GM23338 (cell line): ENCODE data around the gene CBLIF. TPM values are rescaled to one million over a fixed set of nuclear protein-coding genes. Genes with fewer than 3 reads are reported as not detected.

Experiments
- ATAC-seq: fragments of 200-7000 bp; cut with Tn5 transposase; 3 replicates; pipeline ENCODE4 v1.9.1; 2020
- DNase-seq: peaks from one replicate; pipeline ENCODE4 v3.0.0-alpha.2; 2015; ENCODE audit warnings: low spot score
- H2AFZ ChIP-seq: fragments of 200-600 bp; sonication (generic); 2 replicates; pipeline ENCODE4 v1.8.0; 2016; ENCODE audit warnings: antibody characterized with exemption, mild to moderate bottlenecking, moderate library complexity
- H3F3A ChIP-seq: fragments of 200-600 bp; sonication (generic); replicated peaks from 2 replicates; pipeline ENCODE4 v1.8.0; 2017; ENCODE audit warnings: antibody characterized with exemption, mixed run types, low read depth
- H3K27ac ChIP-seq: fragments of 200-600 bp; sonication (generic); 2 replicates; pipeline ENCODE4 v1.6.1; 2016; ENCODE audit warnings: low read depth
- H3K27me3 ChIP-seq: fragments of 200-600 bp; sonication (generic); 2 replicates; pipeline ENCODE4 v1.8.0; 2016; ENCODE audit warnings: mild to moderate bottlenecking, mixed run types, moderate library complexity; ENCODE audit not compliant: insufficient read depth
- H3K36me3 ChIP-seq: fragments of 200-600 bp; sonication (generic); 2 replicates; pipeline ENCODE4 v1.8.0; 2016; ENCODE audit warnings: mild to moderate bottlenecking; ENCODE audit not compliant: insufficient read depth
- H3K4me1 ChIP-seq: fragments of 200-600 bp; sonication (generic); 2 replicates; pipeline ENCODE4 v1.8.0; 2016; ENCODE audit warnings: mild to moderate bottlenecking, moderate library complexity; ENCODE audit not compliant: insufficient read depth
- H3K4me2 ChIP-seq: fragments of 200-600 bp; sonication (generic); 2 replicates; pipeline ENCODE4 v1.7.1; 2017; ENCODE audit warnings: mixed run types
- H3K4me3 ChIP-seq: fragments of 200-600 bp; sonication (generic); 2 replicates; pipeline ENCODE4 v1.6.1; 2016; ENCODE audit warnings: mixed run types
- H3K79me2 ChIP-seq: fragments of 200-600 bp; sonication (generic); replicated peaks from 2 replicates; pipeline ENCODE4 v1.8.0; 2017; ENCODE audit warnings: mild to moderate bottlenecking; ENCODE audit not compliant: insufficient read depth
- H3K9me2 ChIP-seq: fragments of 200-600 bp; sonication (generic); 2 replicates; pipeline ENCODE4 v1.8.0; 2017; ENCODE audit not compliant: insufficient read depth
- H4K20me1 ChIP-seq: fragments of 200-600 bp; sonication (generic); replicated peaks from 2 replicates; pipeline ENCODE4 v1.8.0; 2017; ENCODE audit warnings: mild to moderate bottlenecking; ENCODE audit not compliant: insufficient read depth
- H3K27ac Mint-ChIP-seq: 2 replicates; pipeline ENCODE4 v1.8.0; 2020; ENCODE audit warnings: inconsistent platforms, mild to moderate bottlenecking, moderate library complexity, mixed read lengths
- H3K27me3 Mint-ChIP-seq: 3 replicates; pipeline ENCODE4 v1.8.0; 2022; ENCODE audit warnings: low read depth, mild to moderate bottlenecking, moderate library complexity, mixed read lengths, inconsistent platforms; ENCODE audit not compliant: insufficient read depth, poor library complexity
- H3K36me3 Mint-ChIP-seq: 3 replicates; pipeline ENCODE4 v1.8.0; 2021; ENCODE audit warnings: low read depth, mild to moderate bottlenecking, inconsistent platforms, moderate library complexity, mixed read lengths
- H3K4me1 Mint-ChIP-seq: 3 replicates; pipeline ENCODE4 v1.8.0; 2020; ENCODE audit warnings: mild to moderate bottlenecking, inconsistent platforms, mixed read lengths
- H3K4me3 Mint-ChIP-seq: 3 replicates; pipeline ENCODE4 v1.8.0; 2021; ENCODE audit warnings: moderate library complexity, mild to moderate bottlenecking, inconsistent platforms, mixed read lengths
- H3K9me3 Mint-ChIP-seq: 3 replicates; pipeline ENCODE4 v1.8.0; 2020; ENCODE audit warnings: moderate library complexity, mild to moderate bottlenecking, inconsistent platforms, mixed read lengths
- CREB1 ChIP-seq: fragments of 250-450 bp; sonication (Bioruptor Pico); IDR thresholded peaks from 2 replicates; pipeline ENCODE4 v1.5.0; 2020; ENCODE audit warnings: low read depth, mild to moderate bottlenecking, moderate library complexity
- CTCF ChIP-seq, 2 experiments: fragments of 200-600 bp in 1 of 2; sonication (generic) in 1 of 2; conservative IDR thresholded peaks; 2 replicates each; pipeline versions ENCODE4 v1.5.1 to v1.6.1; 2016 to 2017; ENCODE audit warnings: antibody characterized with exemption in 2 of 2, low read depth in 2 of 2, mild to moderate bottlenecking in 2 of 2, moderate library complexity in 1 of 2
- ETS1 ChIP-seq: IDR thresholded peaks from 2 replicates; pipeline ENCODE4 v1.6.1; 2016; ENCODE audit warnings: antibody characterized with exemption
- EZH2phosphoT487 ChIP-seq: fragments of 200-600 bp; sonication (generic); IDR thresholded peaks from one replicate; pipeline ENCODE4 v1.8.1; 2018; ENCODE audit warnings: antibody characterized with exemption; ENCODE audit not compliant: unreplicated experiment
- JUNB ChIP-seq: IDR thresholded peaks from one replicate; pipeline ENCODE4 v1.6.1; 2016; ENCODE audit warnings: antibody characterized with exemption; ENCODE audit not compliant: unreplicated experiment
- NANOG ChIP-seq: IDR thresholded peaks from 2 replicates; pipeline ENCODE4 v1.6.1; 2016; ENCODE audit warnings: antibody characterized with exemption, borderline replicate concordance
- POLR2AphosphoS5 ChIP-seq: IDR thresholded peaks from 2 replicates; pipeline ENCODE4 v1.6.1; 2016; ENCODE audit warnings: antibody characterized with exemption, low read depth
- REST ChIP-seq: IDR thresholded peaks from one replicate; pipeline ENCODE4 v1.6.1; 2018; ENCODE audit warnings: antibody characterized with exemption; ENCODE audit not compliant: unreplicated experiment
- STAT1 ChIP-seq: IDR thresholded peaks from one replicate; pipeline ENCODE4 v1.6.1; 2016; ENCODE audit warnings: antibody characterized with exemption; ENCODE audit not compliant: unreplicated experiment
- ZNF114 ChIP-seq: fragments of 250-450 bp; sonication (Bioruptor Pico); IDR thresholded peaks from 2 replicates; pipeline ENCODE4 v1.5.0; 2020; ENCODE audit warnings: mild to moderate bottlenecking, moderate library complexity
- ZNF331 ChIP-seq: fragments of 250-450 bp; sonication (Bioruptor Pico); IDR thresholded peaks from 2 replicates; pipeline ENCODE4 v1.5.0; 2020; ENCODE audit warnings: low read depth, mild to moderate bottlenecking, moderate library complexity
- polyA plus RNA-seq: library from polyadenylated mRNA; unstranded; fragments of >200 nt; fragmentation: Nextera tagmentation; extraction: Ambion mirVana; gene quantifications from 2 replicates; pipeline ENCODE4 v1.2.1, GENCODE V29; 2016
- total RNA-seq: library from RNA; depleted of rRNA; stranded (reverse); fragments of >200 nt; shearing (Covaris generic); gene quantifications from 2 replicates; pipeline ENCODE4 v1.2.3, GENCODE V29; 2014

The CBLIF gene
- total and polyA plus RNA-seq, 2 experiments from 2014 or later = not detected

- Mint-ChIP-seq H3K27me3 (peaks cover 7% of the 10 kb centered on the region), H3K27ac (peak overlapping the region; percentile 95), H3K36me3 (peaks cover 19% of the 10 kb centered on the region), H3K4me3 (peak overlapping the region; percentile 72), H3K4me1 (peaks cover 58% of the 10 kb centered on the region), H3K9me3 (no peaks in the 10 kb centered on the region; the same call in 2 of the 3 replicates)
- peaks cover under 1% of the 10 kb centered on the region; the same call in 1 of the 2 replicates for H3K36me3 ChIP-seq
- ATAC-seq (no peak), DNase-seq (no peak)
- H3K4me3 ChIP-seq = peak overlapping the region; percentile 43; the same call in 1 of the 2 replicates
- no peaks in the 10 kb centered on the region for H3K27me3 ChIP-seq
- peaks cover 12% of the 10 kb centered on the region for H3K79me2 ChIP-seq
- TF ChIP-seq EZH2phosphoT487 = no peak
- TF ChIP-seq JUNB = no peak
- TF ChIP-seq POLR2AphosphoS5 = no peak
- TF ChIP-seq REST = no peak
- no peak for TF ChIP-seq CTCF (conservative IDR thresholded peaks at IDR 0.05; ENCODE audit: low read depth in 2 of 2)
- TF ChIP-seq STAT1 = no peak
- no peak for TF ChIP-seq ZNF114 (CRISPR knock-in tag)
- TF ChIP-seq ZNF331 (CRISPR knock-in tag) = no peak
- no peak for TF ChIP-seq ETS1
- no peak for TF ChIP-seq CREB1 (CRISPR knock-in tag)
- no peak for TF ChIP-seq NANOG
- peaks cover 58% of the 10 kb centered on the region for H3K4me1 ChIP-seq
- no peaks in the 10 kb centered on the region for H3F3A ChIP-seq
- H2AFZ ChIP-seq = no peak overlapping the region
- H3K27ac ChIP-seq = peak overlapping the region; percentile 93
- H3K9me2 ChIP-seq = no peaks in the 10 kb centered on the region
- no peaks in the 10 kb centered on the region for H4K20me1 ChIP-seq
- H3K4me2 ChIP-seq = peak overlapping the region; percentile 72
Observed at GRCh38 chr11:59814021-59814420, 31.3 kb downstream of the CBLIF start.
